Common myeloid progenitor, CD34-positive (primary cell): ENCODE measurements around the gene LIMCH1.
"Not testable (repeated sequence)": the region's sequence is repeated elsewhere in the genome, so short reads cannot be mapped to it uniquely, and the experiment has no call there.

ENCODE experiments used
- CTCF ChIA-PET: fragments of 350-600 bp; sonication (Branson Sonifier 250); formaldehyde crosslinking; loops from one replicate; lab custom pipeline; 2021; ENCODE audit warnings: antibody characterized with exemption; lab: Charles Lee
- POLR2A ChIA-PET: fragments of 350-600 bp; sonication (Branson Sonifier 250); formaldehyde crosslinking; loops from one replicate; lab custom pipeline; 2021; ENCODE audit warnings: antibody characterized with exemption; lab: Charles Lee
- DNase-seq, 3 donors: peaks; one replicate each; pipeline versions ENCODE4 v3.0.0 to v3.0.0-alpha.2; 2013
- H3K27ac ChIP-seq, 2 experiments: 1 replicate in 1 of 2; 2 replicates in 1 of 2; pipeline ENCODE4 v1.7.0; 2013; ENCODE audit warnings: inconsistent platforms in 2 of 2, low read length in 2 of 2, mild to moderate bottlenecking in 2 of 2, low read depth in 1 of 2, moderate library complexity in 1 of 2; ENCODE audit not compliant: severe bottlenecking in 2 of 2, insufficient read depth in 1 of 2, poor library complexity in 1 of 2
- H3K27me3 ChIP-seq, 5 experiments: replicated peaks in 2 of 5; 1 replicate in 3 of 5; 2 replicates in 2 of 5; pipeline versions ENCODE4 v1.6.1 to v1.7.0; 2013; ENCODE audit warnings: low read length in 4 of 5, mild to moderate bottlenecking in 2 of 5, moderate library complexity in 2 of 5, inconsistent platforms in 1 of 5; ENCODE audit not compliant: insufficient read depth in 5 of 5, control insufficient read depth in 4 of 5
- H3K36me3 ChIP-seq, 4 experiments: 1 replicate in 2 of 4; 2 replicates in 2 of 4; pipeline versions ENCODE4 v1.6.1 to v1.7.0; 2013; ENCODE audit warnings: low read length in 3 of 4, control low read depth in 1 of 4, mild to moderate bottlenecking in 1 of 4; ENCODE audit not compliant: control insufficient read depth in 4 of 4, insufficient read depth in 4 of 4
- H3K4me1 ChIP-seq, 4 experiments: 1 replicate in 3 of 4; 2 replicates in 1 of 4; pipeline versions ENCODE4 v1.6.1 to v1.7.1; 2013; ENCODE audit warnings: low read length in 3 of 4, mild to moderate bottlenecking in 3 of 4, control low read depth in 1 of 4, inconsistent platforms in 1 of 4, moderate library complexity in 1 of 4; ENCODE audit not compliant: control insufficient read depth in 4 of 4, insufficient read depth in 4 of 4; ENCODE audit errors: control extremely low read depth in 1 of 4
- H3K4me3 ChIP-seq, 7 experiments: 1 replicate in 4 of 7; 2 replicates in 3 of 7; pipeline versions ENCODE4 v1.5.1 to v1.7.0; 2013; ENCODE audit warnings: mild to moderate bottlenecking in 7 of 7, low read length in 6 of 7, moderate library complexity in 6 of 7, inconsistent platforms in 2 of 7, low read depth in 2 of 7, control low read depth in 1 of 7; ENCODE audit not compliant: insufficient read depth in 4 of 7, control insufficient read depth in 1 of 7; ENCODE audit errors: extremely low read depth in 1 of 7
- H3K9me3 ChIP-seq, 5 experiments: 1 replicate in 4 of 5; 2 replicates in 1 of 5; pipeline versions ENCODE4 v1.6.1 to v1.7.1; 2013; ENCODE audit warnings: low read length in 4 of 5, mild to moderate bottlenecking in 2 of 5, inconsistent platforms in 1 of 5, low read depth in 1 of 5, moderate library complexity in 1 of 5; ENCODE audit not compliant: control insufficient read depth in 4 of 5, insufficient read depth in 2 of 5; ENCODE audit errors: control extremely low read depth in 1 of 5
- WGBS: methylation state at CpG from one replicate; pipeline ENCODE4 v1.1.5; 2013; ENCODE audit not compliant: insufficient coverage; 5-methylcytosine and 5-hydroxymethylcytosine counted together

The LIMCH1 gene

GRCh38 chr4:41728573-41728913 is 190.6 kb downstream of the LIMCH1 start:
- peaks cover 0 to 19% (median 6%) of the 10 kb centered on the region in 5 experiments for H3K9me3 ChIP-seq
- H3K36me3 ChIP-seq: no peaks in the 10 kb centered on the region
- H3K4me3 ChIP-seq: no peak overlapping the region
- no peak for DNase-seq
- 100% methylated on average over 1 of the region's 3 CpGs for WGBS
- H3K27ac ChIP-seq: no peak overlapping the region
- POLR2A ChIA-PET: no interaction called here
- CTCF ChIA-PET: interaction anchor here (2.6 kb wide), 1 partner anchor 10 kb away, joined by 6 read pairs; no protein-coding TSS in a partner anchor
- H3K27me3 ChIP-seq: peaks cover 7 to 59% (median 26%) of the 10 kb centered on the region in 5 experiments
- H3K4me1 ChIP-seq: no peaks in the 10 kb centered on the region

GRCh38 chr4:41731569-41732126 is 193.7 kb downstream of the LIMCH1 start:
- POLR2A ChIA-PET: no interaction called here

GRCh38 chr4:41734371-41734770 is 196.4 kb downstream of the LIMCH1 start:
- no peak for DNase-seq
- POLR2A ChIA-PET: no interaction called here
- Histone ChIP-seq H3K9me3 (peaks cover 0 to 1% (median 0%) of the 10 kb centered on the region in 5 experiments), H3K27ac (no peak overlapping the region), H3K4me3 (no peak overlapping the region), H3K36me3 (no peaks in the 10 kb centered on the region), H3K27me3 (peaks cover 15 to 66% (median 22%) of the 10 kb centered on the region in 5 experiments), H3K4me1 (no peaks in the 10 kb centered on the region)
- 87% methylated on average over 3 of the region's 3 CpGs for WGBS
- CTCF ChIA-PET: no interaction called here

More at GRCh38 chr4:41731569-41732126, 193.7 kb downstream of the LIMCH1 start:
- H3K27ac ChIP-seq: no peak overlapping the region
- H3K9me3 ChIP-seq: peaks cover 0 to 4% (median 0%) of the 10 kb centered on the region in 5 experiments
- CTCF ChIA-PET: interaction anchor here (1.2 kb wide), 1 partner anchor 29 kb away, joined by 3 read pairs; no protein-coding TSS in a partner anchor
- WGBS: 43% methylated on average over 10 of the region's 12 CpGs
- no peaks in the 10 kb centered on the region for H3K36me3 ChIP-seq
- no peak for DNase-seq
- peaks cover 13 to 65% (median 26%) of the 10 kb centered on the region in 5 experiments for H3K27me3 ChIP-seq
- H3K4me3 ChIP-seq: no peak overlapping the region
- no peaks in the 10 kb centered on the region for H3K4me1 ChIP-seq

GRCh38 chr4:41737491-41737890 is 199.5 kb downstream of the LIMCH1 start:
- H3K9me3 ChIP-seq, H3K4me1 ChIP-seq, DNase-seq, H3K27ac ChIP-seq, POLR2A ChIA-PET, H3K36me3 ChIP-seq, H3K4me3 ChIP-seq: not testable (repeated sequence)
- H3K27me3 ChIP-seq: peaks cover 14 to 67% (median 16%) of the 10 kb centered on the region in 5 experiments
- CTCF ChIA-PET: interaction anchor here (0.8 kb wide), 1 partner anchor 46 kb away, joined by 3 read pairs; no protein-coding TSS in a partner anchor
- WGBS: 91% methylated on average over 4 of the region's 8 CpGs

- 100% methylated on average over 1 of the region's 2 CpGs for WGBS
- H3K4me3 ChIP-seq: no peak overlapping the region
- DNase-seq: no peak
Observed at GRCh38 chr4:41741354-41741753, 203.4 kb downstream of the LIMCH1 start.

GRCh38 chr4:41744572-41745291 is 206.8 kb downstream of the LIMCH1 start:
- peaks cover 6 to 100% (median 59%) of the 10 kb centered on the region in 5 experiments for H3K27me3 ChIP-seq
- H3K27ac ChIP-seq: no peak overlapping the region
- H3K4me1 ChIP-seq: peaks cover 0 to 5% (median 0%) of the 10 kb centered on the region in 4 experiments
- peaks cover 3 to 14% (median 11%) of the 10 kb centered on the region in 5 experiments for H3K9me3 ChIP-seq
- ChIA-PET POLR2A (no interaction called here), CTCF (no interaction called here)
- H3K36me3 ChIP-seq: no peaks in the 10 kb centered on the region
- no peak overlapping the region for H3K4me3 ChIP-seq
- WGBS: 15% methylated on average over 31 of the region's 33 CpGs
- peak in 1 of 3 donors; percentile 19 for DNase-seq

More at GRCh38 chr4:41741354-41741753, 203.4 kb downstream of the LIMCH1 start:
- Histone ChIP-seq H3K9me3 (peaks cover 3 to 11% (median 10%) of the 10 kb centered on the region in 5 experiments), H3K36me3 (no peaks in the 10 kb centered on the region), H3K27ac (no peak overlapping the region), H3K4me1 (peaks cover 0 to 3% (median 0%) of the 10 kb centered on the region in 4 experiments), H3K27me3 (peaks cover 12 to 81% (median 35%) of the 10 kb centered on the region in 5 experiments)
- CTCF ChIA-PET: no interaction called here
- POLR2A ChIA-PET: no interaction called here
